Astrocyte (in vitro differentiated cells and primary cell): ENCODE results near the gene C1orf159.

Source experiments
- EZH2 ChIP-seq: IDR thresholded peaks from 2 replicates; pipeline ENCODE4 v1.6.1; 2012; ENCODE audit warnings: mild to moderate bottlenecking, low read length, inconsistent platforms; ENCODE audit not compliant: insufficient read depth
- TF ChIP-seq, protein P1 (sequence below): IDR thresholded peaks from 2 replicates; pipeline ENCODE4 v1.5.1; 2011; ENCODE audit warnings: low read depth, mild to moderate bottlenecking, inconsistent platforms, low read length, moderate library complexity; ENCODE audit not compliant: insufficient read depth

DNA sequence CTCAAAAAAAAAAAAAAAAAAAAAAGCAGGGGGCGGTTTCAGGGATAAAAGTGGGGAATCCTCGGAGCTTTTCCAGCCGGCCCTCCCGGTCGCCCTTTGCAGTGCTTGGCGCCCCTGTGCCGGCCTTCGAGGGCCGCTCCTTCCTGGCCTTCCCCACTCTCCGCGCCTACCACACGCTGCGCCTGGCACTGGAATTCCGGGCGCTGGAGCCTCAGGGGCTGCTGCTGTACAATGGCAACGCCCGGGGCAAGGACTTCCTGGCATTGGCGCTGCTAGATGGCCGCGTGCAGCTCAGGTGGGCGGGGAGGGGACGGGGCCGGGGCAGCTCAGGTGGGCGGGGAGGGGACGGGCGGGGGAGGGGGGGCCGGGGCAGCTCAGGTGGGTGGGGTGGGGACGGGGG, 67.1 kb downstream of the C1orf159 start:
- TF ChIP-seq, protein P1, sequence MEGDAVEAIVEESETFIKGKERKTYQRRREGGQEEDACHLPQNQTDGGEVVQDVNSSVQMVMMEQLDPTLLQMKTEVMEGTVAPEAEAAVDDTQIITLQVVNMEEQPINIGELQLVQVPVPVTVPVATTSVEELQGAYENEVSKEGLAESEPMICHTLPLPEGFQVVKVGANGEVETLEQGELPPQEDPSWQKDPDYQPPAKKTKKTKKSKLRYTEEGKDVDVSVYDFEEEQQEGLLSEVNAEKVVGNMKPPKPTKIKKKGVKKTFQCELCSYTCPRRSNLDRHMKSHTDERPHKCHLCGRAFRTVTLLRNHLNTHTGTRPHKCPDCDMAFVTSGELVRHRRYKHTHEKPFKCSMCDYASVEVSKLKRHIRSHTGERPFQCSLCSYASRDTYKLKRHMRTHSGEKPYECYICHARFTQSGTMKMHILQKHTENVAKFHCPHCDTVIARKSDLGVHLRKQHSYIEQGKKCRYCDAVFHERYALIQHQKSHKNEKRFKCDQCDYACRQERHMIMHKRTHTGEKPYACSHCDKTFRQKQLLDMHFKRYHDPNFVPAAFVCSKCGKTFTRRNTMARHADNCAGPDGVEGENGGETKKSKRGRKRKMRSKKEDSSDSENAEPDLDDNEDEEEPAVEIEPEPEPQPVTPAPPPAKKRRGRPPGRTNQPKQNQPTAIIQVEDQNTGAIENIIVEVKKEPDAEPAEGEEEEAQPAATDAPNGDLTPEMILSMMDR = no peak
- no peak for TF ChIP-seq EZH2
